HG03064 (cell line): Measurements from ENCODE around the gene SSR2.

Experiments used
- ATAC-seq: cut with Tn5 transposase; IDR thresholded peaks from one replicate; pipeline ENCODE4 v1.9.1; 2021; ENCODE audit warnings: low read depth; ENCODE audit not compliant: unreplicated experiment

The SSR2 gene

GRCh38 chr1:155975375-155976061, 45.2 kb downstream of the SSR2 start:
- no peak for ATAC-seq

- ATAC-seq, result no peak
Measured at GRCh38 chr1:155974208-155975115, 46.3 kb downstream of the SSR2 start.

GRCh38 chr1:155973723-155974122, 47.0 kb downstream of the SSR2 start:
- no peak for ATAC-seq

- ATAC-seq, result no peak
Measured at GRCh38 chr1:155971910-155972809, 48.6 kb downstream of the SSR2 start.

GRCh38 chr1:155970531-155971167, 50.1 kb downstream of the SSR2 start:
- peak; percentile 62 for ATAC-seq

GRCh38 chr1:155969377-155969791, 51.4 kb downstream of the SSR2 start:
- no peak for ATAC-seq

- no peak for ATAC-seq
Measured at GRCh38 chr1:155968670-155969069, 52.1 kb downstream of the SSR2 start.

- no peak for ATAC-seq
Measured at GRCh38 chr1:155968051-155968400, 52.7 kb downstream of the SSR2 start.

GRCh38 chr1:155967341-155968050, 53.3 kb downstream of the SSR2 start:
- ATAC-seq, result no peak

GRCh38 chr1:155966750-155967149, 54.0 kb downstream of the SSR2 start:
- no peak for ATAC-seq

GRCh38 chr1:155966135-155966534, 54.6 kb downstream of the SSR2 start:
- no peak for ATAC-seq

- ATAC-seq, result no peak
Measured at GRCh38 chr1:155964193-155964592, 56.6 kb downstream of the SSR2 start.

GRCh38 chr1:155962599-155963211, 58.0 kb downstream of the SSR2 start:
- ATAC-seq, result no peak

GRCh38 chr1:155961937-155962336, 58.8 kb downstream of the SSR2 start:
- no peak for ATAC-seq

- ATAC-seq, result no peak
Measured at GRCh38 chr1:155960081-155960745, 60.5 kb downstream of the SSR2 start.
